Ishikawa (cell line): Measurements from ENCODE around the gene HDGFL2.

Experiments used
- CEBPB ChIP-seq: IDR thresholded peaks from 2 replicates; pipeline ENCODE4 v1.6.1; 2012
- CREB1 ChIP-seq: IDR thresholded peaks from 2 replicates; pipeline ENCODE4 v1.6.1; 2012; ENCODE audit warnings: low read depth
- EGR1 ChIP-seq: IDR thresholded peaks from 2 replicates; pipeline ENCODE4 v1.6.1; 2012
- EP300 ChIP-seq: IDR thresholded peaks from 2 replicates; pipeline ENCODE4 v1.6.1; 2012; ENCODE audit warnings: borderline replicate concordance
- FOXM1 ChIP-seq: IDR thresholded peaks from 2 replicates; pipeline ENCODE4 v1.6.1; 2012; ENCODE audit warnings: low read depth, borderline replicate concordance
- NFIC ChIP-seq: IDR thresholded peaks from 2 replicates; pipeline ENCODE4 v1.6.1; 2012
- RAD21 ChIP-seq: IDR thresholded peaks from 2 replicates; pipeline ENCODE4 v1.6.1; 2012; ENCODE audit warnings: low read depth
- TAF1 ChIP-seq: IDR thresholded peaks from 2 replicates; pipeline ENCODE4 v1.6.1; 2012; ENCODE audit warnings: low read depth, mild to moderate bottlenecking
- TCF12 ChIP-seq: IDR thresholded peaks from 2 replicates; pipeline ENCODE4 v1.6.1; 2012; ENCODE audit warnings: low read depth
- TEAD4 ChIP-seq: IDR thresholded peaks from 2 replicates; pipeline ENCODE4 v1.6.1; 2012
- YY1 ChIP-seq: IDR thresholded peaks from 2 replicates; pipeline ENCODE4 v1.6.1; 2012; ENCODE audit warnings: low read depth
- ZBTB7A ChIP-seq: IDR thresholded peaks from 2 replicates; pipeline ENCODE4 v1.6.1; 2012; ENCODE audit warnings: low read depth
- TF ChIP-seq, protein P1 (sequence below): IDR thresholded peaks from 2 replicates; pipeline ENCODE4 v1.6.1; 2012
- TF ChIP-seq, protein P2 (sequence below): IDR thresholded peaks from 2 replicates; pipeline ENCODE4 v1.6.1; 2012; ENCODE audit warnings: low read depth, mild to moderate bottlenecking
- TF ChIP-seq, protein P3 (sequence below): IDR thresholded peaks from 2 replicates; pipeline ENCODE4 v1.6.1; 2012

HDGFL2 gene

DNA sequence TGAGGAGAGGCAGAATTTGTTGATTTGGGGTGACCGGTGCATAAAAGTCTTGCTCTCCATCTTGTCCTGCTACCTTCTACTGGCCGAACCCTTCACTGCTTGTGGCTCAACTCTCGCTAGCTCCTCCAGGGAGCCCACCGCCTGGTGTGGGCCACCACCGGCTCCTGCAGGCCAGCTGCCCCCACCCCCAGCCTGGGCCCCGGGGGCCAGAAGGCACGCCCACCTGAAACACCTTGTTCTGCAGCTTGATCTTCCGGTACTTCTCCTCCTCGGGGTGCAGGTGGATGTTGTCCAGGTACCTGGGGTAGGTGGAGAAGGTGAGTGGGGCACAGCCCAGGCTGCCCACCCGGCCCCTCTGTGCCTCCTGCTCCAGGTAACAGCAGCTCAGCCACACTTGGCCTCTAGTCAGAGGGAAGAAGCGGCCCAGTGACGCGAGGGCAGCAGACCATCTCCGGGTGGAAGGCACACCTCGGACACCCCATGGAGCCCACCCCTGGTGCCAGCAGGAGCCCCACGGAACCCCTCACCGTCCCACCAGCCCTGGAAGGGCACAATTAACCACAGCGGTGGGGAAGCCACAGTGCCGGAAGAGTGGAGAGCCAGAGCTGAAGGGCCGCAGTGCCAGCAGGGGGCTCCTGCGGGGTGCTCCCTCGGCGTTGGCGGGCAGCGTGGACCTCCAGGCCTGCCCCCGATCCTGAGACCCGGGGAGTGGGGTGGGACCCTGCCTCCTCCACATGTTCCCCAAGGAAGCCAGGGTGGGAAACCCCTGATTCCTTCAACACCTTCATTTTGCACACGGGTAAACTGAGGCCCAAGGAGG lies 24.6 kb upstream of the HDGFL2 start:
- no peak for TF ChIP-seq RAD21
- TF ChIP-seq, protein P1, sequence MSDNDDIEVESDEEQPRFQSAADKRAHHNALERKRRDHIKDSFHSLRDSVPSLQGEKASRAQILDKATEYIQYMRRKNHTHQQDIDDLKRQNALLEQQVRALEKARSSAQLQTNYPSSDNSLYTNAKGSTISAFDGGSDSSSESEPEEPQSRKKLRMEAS, result no peak
- TF ChIP-seq FOXM1, result no peak
- TF ChIP-seq TAF1, result no peak
- no peak for TF ChIP-seq CREB1
- no peak for TF ChIP-seq ZBTB7A
- TF ChIP-seq TEAD4, result no peak
- no peak for TF ChIP-seq EGR1
- no peak for TF ChIP-seq EP300
- TF ChIP-seq TCF12, result no peak
- no peak for TF ChIP-seq NFIC
- TF ChIP-seq YY1, result no peak
- TF ChIP-seq, protein P2, sequence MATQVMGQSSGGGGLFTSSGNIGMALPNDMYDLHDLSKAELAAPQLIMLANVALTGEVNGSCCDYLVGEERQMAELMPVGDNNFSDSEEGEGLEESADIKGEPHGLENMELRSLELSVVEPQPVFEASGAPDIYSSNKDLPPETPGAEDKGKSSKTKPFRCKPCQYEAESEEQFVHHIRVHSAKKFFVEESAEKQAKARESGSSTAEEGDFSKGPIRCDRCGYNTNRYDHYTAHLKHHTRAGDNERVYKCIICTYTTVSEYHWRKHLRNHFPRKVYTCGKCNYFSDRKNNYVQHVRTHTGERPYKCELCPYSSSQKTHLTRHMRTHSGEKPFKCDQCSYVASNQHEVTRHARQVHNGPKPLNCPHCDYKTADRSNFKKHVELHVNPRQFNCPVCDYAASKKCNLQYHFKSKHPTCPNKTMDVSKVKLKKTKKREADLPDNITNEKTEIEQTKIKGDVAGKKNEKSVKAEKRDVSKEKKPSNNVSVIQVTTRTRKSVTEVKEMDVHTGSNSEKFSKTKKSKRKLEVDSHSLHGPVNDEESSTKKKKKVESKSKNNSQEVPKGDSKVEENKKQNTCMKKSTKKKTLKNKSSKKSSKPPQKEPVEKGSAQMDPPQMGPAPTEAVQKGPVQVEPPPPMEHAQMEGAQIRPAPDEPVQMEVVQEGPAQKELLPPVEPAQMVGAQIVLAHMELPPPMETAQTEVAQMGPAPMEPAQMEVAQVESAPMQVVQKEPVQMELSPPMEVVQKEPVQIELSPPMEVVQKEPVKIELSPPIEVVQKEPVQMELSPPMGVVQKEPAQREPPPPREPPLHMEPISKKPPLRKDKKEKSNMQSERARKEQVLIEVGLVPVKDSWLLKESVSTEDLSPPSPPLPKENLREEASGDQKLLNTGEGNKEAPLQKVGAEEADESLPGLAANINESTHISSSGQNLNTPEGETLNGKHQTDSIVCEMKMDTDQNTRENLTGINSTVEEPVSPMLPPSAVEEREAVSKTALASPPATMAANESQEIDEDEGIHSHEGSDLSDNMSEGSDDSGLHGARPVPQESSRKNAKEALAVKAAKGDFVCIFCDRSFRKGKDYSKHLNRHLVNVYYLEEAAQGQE, result no peak
- TF ChIP-seq, protein P3, sequence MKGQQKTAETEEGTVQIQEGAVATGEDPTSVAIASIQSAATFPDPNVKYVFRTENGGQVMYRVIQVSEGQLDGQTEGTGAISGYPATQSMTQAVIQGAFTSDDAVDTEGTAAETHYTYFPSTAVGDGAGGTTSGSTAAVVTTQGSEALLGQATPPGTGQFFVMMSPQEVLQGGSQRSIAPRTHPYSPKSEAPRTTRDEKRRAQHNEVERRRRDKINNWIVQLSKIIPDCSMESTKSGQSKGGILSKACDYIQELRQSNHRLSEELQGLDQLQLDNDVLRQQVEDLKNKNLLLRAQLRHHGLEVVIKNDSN, result no peak
- TF ChIP-seq CEBPB, result no peak

DNA sequence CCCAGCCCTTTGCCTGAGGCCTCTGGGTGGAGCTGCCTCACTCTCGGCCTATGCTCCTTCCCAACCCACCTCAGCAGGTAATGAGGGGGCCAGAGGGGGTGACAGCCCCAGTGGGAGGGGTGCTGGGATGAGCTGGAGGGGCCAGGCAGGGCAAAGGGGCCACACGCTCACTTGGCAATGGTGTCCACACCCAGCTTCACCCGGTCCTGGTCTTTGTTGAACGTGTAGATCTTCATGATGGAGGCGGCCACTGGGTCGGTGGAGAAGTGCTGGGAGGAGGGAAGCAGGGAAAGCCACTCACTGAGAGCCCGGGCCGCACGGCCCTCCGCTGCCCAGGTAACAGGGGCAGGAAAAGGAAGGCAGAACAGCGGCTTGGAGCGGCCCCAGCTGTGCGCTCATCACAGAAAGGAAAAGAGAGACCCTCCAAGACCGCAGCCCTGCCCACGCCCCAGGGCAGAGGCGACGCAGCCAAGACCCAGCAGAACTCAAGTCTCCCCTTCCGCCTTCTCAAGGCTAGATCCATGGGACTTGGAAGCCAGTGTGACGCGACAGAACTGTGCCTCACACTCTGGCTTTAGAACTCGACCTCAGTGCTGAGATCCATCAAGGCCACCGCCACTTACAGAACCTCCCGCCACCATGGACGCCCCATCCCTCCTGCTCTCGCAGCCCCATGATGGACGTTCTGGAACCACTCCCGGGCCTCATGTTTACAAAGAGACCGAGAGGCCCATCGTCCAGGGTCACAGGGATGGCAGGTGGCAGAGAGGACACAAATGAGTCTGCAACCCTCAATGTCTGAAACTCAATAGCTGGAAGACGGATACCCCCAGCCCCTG lies 23.7 kb upstream of the HDGFL2 start:
- TF ChIP-seq TAF1 (no peak), CREB1 (no peak), CEBPB (no peak), RAD21 (no peak), NFIC (no peak), TCF12 (no peak)
- TF ChIP-seq, protein P1, result no peak

DNA sequence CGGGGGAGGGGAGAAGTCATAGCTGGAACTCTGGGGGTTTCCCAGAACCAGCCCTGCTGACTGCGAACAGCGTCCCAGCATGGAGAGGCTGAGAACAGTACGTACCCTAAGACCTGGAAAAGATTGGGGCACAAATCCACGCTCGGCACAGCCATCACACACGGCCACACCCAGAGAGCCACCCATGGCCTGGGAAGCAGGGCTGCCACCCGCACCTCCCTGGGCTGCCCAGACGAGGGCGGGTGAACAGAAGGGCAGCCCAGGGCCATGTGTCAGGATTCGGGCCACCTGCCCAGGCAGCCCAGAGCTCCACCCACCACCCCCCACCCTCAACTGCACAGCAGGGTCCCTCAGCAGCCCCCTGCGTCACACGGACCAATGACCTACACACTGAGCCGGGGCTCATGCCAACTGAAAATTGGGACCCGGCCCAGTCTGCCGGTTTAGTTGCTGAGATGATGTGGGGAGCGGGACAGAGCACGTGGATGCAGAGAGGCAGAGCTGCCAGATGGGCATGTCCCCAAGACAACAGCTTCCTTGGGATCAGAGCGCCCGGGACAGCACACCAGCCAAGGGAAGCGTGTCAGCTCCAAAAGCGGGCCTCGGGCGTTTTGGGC lies 23.0 kb upstream of the HDGFL2 start:
- TF ChIP-seq RAD21 (no peak), NFIC (no peak), TEAD4 (no peak), CREB1 (no peak), YY1 (no peak), CEBPB (no peak), EP300 (no peak), TAF1 (no peak), FOXM1 (no peak), TCF12 (no peak)
- TF ChIP-seq, protein P3, result no peak
- TF ChIP-seq, protein P1, result no peak

DNA sequence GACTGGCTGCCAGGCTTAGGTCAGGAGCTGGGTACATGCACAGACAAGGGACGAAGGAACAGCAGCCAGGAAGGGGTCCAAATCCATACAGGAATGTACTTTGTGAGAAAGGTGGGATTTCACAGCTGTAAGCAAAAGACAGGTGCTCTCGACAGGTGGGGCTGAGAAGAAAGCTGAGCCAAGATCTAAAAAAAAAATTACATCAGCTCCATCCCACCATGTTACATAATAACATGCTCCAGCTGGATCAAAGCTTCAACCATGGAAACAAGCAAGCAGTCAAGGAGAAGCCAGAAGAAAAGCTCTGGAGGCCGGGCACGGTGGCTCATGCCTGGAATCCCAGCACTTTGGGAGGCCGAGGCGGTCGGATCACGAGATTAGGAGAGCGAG lies 22.5 kb upstream of the HDGFL2 start:
- TF ChIP-seq TEAD4 (no peak), CEBPB (no peak), FOXM1 (no peak), RAD21 (no peak)
- TF ChIP-seq, protein P3, result no peak

DNA sequence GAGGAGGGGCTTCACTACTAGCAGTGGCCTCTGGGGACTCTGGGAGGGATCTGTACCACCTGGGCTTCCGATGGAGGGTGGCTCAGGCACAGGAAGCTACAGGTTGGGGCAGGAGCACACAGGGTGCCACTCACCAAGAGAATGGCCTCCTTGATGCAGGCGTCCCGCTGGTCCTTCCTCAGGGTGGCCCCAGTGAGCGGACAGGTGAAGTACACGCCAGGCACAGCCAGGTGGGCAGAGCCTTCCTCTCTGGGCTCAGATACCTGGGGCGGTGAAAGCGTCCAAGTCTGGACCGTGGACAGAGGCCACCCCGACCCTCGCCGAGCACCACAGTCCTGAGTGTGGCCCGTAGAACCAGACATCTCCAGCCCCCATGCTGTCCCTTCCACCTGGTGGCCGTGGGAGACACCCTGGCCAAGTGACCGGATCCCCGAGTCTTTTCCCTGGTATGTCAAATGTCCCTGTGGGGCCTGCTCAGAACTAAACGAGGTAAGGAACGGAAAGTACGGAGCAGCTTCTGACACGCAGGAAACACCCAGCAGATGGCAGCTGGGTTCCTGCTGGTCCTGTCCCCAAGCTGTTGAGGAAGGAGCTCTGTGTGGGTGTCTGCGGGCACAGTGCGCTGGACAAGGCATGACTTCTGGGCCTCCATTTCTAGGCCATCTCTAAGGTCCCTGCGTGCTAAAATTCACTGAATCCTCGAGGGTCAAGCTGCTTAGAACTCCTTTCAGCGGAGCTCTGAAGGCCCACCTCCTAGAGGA lies 19.7 kb upstream of the HDGFL2 start:
- TF ChIP-seq ZBTB7A (no peak), TCF12 (no peak), YY1 (no peak), RAD21 (no peak), FOXM1 (no peak), EP300 (no peak), EGR1 (no peak), NFIC (no peak)
- TF ChIP-seq, protein P1, result no peak
